ENCODE measurements around the gene ZBTB20.
A peak's percentile ranks its signal among the peaks of the same experiment; 100 is the strongest.

Gene ZBTB20

DNA sequence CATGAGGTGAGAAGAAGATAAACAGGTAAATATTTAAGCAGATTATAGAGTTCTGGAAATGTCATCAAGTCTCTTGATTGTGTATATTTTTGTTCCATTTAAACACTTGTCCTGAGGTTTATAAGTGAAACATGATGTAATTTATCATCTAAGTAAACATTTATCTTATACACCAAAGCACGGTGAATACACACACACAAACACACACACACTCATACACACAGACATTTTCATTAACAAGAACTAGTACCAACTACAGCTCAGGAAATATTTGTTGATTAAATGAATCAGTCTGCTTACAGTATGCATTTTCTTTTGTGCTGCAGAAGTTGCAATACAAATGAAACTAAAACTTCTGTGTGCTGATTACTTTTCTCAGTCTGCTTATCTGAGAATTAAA lies 357.3 kb downstream of the ZBTB20 start:
- DNase-seq (ENCODE audit: low read depth, low spot score), result no peak

DNA sequence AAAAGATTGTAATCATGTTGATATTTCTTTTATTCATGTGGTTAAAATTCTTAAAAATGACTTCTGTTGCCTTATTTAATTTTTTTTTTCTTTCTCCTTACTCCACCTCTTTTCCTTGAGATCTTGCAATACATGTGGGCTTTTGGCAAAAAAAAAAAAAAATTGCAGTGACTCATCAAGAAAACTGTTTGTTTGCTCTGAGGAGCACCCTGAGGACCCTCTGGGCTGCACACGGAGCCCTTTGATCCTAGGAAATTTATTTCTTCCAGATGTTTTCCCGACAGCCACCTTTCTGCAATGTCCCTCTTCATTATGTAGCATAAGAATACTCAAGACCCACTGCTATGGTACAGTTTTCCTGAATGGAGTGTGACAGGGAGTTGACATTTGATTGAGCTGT lies 371.7 kb downstream of the ZBTB20 start:
- DNase-seq (ENCODE audit: low read depth, low spot score), result peak; percentile 45

DNA sequence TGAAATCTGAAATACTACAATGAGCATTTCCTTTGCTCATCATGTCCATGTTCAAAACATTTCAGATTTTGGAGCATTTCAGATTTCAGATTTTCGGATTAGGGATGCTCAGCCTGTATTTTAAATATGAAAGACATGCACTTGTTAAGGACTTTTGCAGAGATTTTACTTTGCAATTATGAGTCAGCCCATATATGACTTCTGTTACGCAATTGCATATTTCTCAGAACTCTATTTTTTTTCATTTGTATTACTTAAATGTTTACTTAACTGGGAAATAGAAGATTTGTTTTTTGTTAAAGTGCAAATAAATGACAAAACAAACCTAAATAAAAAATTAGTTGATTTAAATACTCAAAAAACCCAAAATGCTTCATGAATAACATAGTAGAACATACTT lies 376.2 kb downstream of the ZBTB20 start:
- DNase-seq (ENCODE audit: low read depth, low spot score), result no peak

DNA sequence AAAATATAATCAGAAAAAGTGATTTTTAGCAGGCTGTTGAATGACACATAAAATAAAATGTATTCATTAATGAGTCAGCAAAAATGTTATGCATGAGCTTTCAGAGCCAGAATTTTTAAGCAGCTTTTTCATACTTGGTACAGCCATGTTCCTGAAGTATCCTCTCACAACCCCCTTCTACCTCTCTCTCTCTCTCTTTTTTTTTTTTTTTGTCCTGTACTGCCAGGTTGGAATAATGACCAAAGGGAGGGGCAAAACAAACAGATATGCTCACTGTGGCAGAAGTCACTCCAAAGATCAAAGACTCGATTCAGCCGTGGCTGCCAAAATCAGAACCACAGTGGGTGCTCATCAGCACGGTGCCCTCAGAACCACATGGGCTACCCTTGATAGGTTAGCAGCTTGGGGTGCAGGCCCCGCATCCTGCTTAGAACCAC lies 383.0 kb downstream of the ZBTB20 start:
- DNase-seq (ENCODE audit: low read depth, low spot score), result no peak

DNA sequence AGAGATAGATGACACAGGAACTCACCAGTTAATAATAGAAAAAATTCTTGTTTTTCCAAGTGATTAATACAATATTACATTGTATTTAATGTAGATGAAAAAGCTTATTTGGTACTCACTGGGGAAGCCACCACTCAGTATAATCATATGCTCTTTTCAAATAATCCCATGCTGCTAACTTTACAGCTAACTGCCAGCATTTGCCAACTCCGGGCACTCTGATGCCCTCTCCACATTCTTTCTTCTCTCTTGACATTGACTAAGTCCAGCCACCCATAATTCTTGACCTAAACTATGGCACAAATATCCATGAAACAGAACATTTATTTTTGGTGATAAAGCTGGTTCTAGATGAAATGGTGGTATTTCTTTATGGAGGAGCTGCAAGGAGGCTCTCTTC lies 384.9 kb downstream of the ZBTB20 start:
- no peak for DNase-seq (ENCODE audit: low read depth, low spot score)

DNA sequence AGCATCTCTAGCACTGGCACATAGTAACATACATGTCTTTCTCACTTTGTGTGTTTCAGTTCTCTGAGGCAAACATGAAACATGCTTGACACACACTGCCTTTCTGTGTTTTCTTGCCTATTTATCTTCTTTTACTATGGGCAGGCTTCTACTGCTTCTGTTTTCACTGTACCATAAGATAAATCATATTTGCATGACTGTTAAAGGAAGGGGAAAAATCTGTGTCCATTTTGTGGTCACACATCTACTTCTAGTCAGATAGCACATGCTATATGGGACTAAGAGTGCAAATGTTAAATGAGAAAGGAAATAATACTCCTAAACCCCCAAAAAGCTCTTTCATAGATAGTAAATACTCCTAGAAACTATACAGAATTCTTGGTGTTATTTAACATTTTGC lies 386.4 kb downstream of the ZBTB20 start:
- DNase-seq (ENCODE audit: low read depth, low spot score), result no peak

DNA sequence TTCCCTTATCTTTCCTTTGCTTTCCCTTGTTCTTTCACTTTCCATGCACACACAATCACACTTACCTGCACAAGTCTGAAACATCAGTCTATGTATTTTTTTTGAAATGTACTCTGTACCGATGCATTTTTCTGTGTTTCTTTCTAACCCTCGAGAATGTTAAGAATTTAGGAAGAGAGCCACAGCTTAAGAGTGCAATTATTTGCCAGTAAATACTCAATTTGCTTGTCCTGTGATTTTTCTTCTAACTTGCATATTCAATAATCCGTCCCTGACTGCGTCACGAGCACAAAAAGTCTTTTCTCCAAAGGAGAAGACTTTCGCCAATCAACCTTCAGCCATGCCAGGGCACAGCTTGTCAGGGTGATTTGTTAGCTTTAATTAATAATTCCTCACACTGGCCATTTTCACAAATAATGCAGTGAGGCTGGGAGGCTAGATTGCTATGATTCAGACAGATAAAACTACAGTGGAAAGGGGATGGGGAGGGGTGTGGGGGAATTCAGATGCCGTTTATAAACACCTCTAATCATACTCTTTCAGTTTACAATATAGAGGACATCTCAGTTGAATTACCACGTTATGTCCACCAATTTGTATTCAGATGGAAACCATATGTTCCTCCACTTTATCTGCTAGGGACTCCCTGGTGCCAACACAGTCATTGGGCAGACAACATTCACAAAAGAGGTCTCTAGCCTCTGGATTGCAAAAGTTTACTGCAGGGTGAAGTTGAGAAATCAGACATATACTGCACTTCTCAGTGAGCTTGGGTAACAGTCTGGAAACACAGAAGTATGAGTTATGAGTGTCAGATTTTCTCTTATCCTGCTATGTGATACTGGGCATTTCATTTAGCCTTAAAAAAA lies 388.0 kb downstream of the ZBTB20 start:
- DNase-seq (ENCODE audit: low read depth, low spot score), result no peak

DNA sequence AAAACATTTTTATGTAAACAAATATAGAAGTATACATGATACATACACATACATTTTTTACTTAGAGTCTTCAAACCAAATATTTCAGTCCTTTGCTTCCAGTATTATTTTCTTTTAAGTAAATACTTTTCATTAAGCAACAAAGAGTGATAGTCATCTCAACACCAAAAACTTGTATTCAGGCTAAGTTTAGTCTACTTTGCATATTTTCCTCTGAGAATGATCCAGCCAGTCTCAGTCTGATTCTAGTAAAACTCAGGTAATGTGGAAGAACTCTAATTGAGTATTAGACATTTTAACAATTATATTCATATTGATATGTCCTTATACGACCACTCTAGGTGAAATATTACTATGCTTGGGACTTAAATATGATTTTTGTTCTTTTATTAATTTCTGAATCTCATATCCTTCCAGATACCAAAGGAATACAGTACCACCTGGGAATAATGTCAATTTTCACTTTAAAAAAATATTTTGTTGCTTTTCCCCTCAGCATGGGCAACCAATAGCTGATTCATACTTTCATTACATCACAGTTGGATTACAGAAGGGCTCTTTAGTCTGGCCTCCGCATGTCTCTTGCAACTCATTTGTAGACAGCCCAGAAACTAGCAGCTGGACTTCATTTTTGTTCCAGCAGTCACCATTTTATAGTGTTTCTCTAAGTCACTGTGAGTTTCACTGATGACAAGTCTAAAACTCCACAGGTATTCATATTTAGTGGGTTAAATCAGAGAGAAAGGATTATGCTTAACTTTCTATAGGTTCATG lies 390.4 kb downstream of the ZBTB20 start:
- DNase-seq (ENCODE audit: low read depth, low spot score), result no peak

DNA sequence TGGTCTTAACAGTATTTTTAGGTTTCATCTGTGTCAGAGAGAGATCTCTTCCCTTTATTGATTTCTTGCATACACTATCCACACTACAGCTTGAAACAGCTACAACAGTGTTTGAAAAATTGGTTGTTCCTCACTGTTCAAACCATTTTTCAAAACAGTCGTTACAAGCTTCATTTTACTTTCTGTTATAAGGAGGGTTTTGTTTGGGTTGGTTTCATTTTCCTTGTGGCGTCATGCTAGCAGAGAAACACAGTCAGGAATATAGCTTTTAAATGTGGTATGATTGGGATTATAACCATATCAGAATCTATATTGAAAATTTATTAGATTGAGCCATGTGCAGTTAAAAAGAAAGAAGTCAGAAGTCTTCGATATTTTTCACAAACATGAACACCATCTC lies 400.6 kb downstream of the ZBTB20 start:
- DNase-seq (ENCODE audit: low read depth, low spot score), result no peak

DNA sequence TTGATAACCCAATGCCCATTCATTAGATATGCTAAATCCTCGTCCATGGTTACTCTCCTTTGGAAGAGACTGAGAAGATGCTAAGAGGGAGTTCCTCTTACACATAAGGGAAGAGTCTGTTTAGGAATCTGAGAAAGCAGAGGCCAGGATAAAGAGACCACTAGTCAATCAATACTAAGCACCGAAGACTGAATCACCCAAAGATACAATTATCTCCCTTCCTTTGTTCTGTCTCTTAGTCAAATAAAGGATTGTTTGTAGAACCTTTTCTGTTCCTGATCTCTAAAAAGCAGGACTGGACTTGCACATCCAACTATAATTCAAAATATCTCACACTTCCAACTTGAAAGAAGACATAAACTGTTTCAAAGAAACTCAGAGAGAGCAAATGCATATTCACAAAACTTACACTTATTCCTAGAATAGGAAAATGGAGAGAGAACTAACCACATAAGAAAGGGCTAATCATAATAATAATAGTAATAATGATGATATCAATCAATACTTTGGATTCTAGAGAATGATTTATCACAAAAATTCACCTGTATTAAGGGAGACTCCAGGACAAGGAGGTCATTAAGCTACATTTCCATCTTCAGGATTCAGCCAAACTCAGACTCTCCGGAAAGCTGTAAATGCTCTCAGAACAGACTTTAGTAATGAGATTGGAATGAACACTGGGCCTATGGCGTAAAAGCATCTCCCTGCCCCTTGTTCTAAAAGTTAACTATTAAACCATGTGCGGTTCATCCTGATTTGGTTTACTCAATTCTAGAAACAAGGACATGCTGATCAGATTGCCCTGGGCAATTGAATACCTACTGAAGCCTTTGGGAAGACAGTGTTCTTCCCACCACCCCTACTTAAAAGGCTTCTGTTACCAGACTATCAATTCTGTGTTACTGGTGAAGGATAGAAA lies 401.5 kb downstream of the ZBTB20 start:
- no peak for DNase-seq (ENCODE audit: low read depth, low spot score)

DNA sequence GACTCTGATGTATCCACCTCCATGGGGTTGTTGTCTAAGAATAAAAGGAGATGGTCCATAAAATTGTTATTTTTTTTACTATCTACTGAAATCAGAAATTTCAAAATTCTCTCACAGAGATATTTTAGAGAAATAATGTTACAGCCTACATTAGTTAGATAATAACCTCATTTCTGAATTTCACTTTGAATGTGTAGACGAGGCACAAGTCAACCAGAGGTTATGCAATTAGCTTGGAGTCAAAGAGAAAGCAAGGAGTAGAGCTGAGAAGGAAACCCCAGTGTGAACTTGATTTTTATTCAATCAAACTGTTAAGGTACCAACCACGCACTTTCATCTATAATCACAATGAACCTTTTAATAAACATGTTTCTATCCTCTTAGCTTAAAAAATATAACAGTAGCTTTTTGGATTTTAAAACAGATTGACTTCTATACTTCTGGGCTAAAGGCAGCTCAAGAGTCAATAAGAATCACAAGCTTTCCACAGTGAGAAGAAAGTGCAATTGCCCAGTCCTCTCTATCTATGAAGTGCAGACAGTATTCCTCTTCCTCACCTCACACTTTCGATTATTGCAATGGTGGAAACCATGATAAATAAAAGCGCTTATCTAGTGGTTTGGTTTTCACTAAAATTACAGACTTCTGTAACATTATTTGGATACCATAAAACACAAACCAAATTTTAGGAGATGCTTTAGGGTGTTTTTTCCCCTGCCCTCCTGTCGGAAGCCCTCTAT lies 403.2 kb downstream of the ZBTB20 start:
- no peak for DNase-seq (ENCODE audit: low read depth, low spot score)

DNA sequence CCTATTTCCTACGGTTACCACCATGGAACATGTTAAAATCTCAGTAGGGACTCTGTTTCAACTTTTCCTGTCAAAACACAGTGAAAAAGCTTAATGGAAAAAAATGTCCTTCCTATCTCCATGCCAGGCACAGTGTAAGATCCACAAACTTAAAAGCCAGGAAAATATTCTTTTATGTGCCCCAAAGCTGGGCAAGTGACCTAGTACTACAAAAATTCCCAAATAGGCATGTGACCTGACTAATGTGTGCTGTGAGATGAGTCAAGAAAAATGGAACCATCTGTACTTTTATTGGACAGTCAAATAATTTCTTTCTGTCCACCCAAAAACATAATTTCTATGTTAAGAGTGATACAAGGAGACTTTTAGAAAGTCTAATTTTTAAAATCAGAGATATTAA lies 406.0 kb downstream of the ZBTB20 start:
- peak; percentile 31 for DNase-seq (ENCODE audit: low read depth, low spot score)

DNA sequence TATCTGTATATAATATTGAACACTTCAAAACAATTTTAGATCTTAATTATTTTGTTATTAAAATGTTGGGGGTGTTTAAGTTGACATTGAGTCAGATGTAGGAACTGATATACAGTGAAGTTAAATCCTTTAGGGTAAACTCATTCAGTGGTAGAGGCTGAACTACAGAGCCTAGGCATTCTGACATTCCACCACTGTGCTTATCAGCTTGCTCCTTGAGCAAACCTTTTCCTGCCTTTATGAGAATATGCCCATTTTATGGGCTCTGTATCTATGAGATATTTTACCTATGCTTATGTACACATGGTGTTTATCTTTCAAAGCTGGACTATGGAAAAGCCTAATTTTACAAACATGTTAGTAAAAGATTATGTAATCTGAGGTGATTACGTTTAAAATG lies 407.5 kb downstream of the ZBTB20 start:
- no peak for DNase-seq (ENCODE audit: low read depth, low spot score)

DNA sequence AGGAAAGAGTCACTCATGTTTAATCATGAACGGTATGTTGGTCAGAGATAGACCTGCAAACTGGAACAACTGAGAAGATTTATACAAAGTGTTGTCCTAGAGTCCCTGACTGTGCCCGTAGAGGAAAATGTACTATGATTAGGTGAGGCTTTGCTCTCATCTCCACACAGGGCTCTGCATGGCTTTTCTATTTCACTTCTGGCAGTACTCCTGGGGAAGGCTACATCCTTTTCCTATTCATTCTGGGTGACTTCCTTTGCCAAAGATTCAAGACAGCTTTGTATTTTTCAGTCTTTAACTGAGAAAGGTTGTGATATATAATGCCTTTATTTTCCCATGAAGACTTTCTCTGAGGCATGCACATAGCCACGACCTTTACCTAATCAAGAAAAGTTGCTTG lies 414.7 kb downstream of the ZBTB20 start:
- no peak for DNase-seq (ENCODE audit: low read depth, low spot score)

DNA sequence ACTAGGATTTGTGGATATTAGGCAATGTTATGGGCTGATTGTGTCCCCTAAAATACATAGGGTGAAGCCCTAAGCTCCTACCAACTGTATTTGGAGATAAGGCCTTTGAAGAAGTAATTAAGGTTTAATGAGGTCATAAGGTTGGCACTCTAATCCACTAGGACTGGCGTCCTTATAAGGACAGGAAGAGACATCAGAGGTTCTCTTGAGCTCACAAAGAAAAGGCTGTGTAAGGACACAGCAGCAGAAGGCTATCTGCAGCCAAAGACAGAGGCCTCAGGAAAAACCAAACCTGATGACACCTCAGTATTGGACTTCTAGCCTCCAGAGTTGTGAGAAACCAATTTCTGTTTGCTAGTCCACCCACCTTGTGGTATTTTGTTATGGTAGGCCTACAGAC lies 416.7 kb downstream of the ZBTB20 start:
- no peak for DNase-seq (ENCODE audit: low read depth, low spot score)

DNA sequence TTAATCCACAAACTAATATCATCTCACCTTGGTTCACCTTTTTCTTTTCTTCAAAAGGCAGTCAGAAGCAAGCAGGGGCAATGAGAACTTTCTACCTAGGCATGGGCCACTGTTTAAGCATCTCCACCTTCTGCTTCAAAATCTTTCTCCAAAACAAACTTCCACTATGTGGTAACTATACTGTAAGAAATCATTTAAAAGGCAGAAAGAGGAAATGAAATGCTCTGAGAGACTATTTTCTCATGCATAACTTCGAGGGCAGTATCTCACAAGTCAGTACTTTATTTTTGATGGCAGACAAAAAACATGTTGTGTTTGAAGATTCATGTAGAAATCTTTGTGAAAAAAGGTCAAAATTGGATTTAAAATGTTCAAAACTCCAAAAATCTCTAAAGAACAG lies 419.7 kb downstream of the ZBTB20 start:
- DNase-seq (ENCODE audit: low read depth, low spot score), result no peak

DNA sequence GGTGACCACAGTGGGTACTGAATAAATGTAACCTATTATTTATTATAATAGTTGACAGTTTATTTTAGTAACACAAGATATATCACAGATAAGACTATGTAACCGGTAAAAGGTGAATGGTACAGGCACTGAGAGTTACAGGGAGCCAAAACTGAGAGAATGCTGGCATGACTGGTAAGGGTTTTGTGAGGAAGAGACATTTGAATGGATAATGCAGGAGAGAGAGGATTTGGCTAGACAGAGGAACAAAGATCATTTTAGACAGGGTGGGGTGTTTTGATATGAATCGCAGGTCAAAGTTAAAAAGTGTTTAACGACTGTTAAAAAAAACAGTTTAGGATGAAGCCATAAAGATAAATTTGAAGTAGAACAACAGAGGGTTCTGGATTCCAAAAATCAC lies 421.1 kb downstream of the ZBTB20 start:
- no peak for DNase-seq (ENCODE audit: low read depth, low spot score)

DNA sequence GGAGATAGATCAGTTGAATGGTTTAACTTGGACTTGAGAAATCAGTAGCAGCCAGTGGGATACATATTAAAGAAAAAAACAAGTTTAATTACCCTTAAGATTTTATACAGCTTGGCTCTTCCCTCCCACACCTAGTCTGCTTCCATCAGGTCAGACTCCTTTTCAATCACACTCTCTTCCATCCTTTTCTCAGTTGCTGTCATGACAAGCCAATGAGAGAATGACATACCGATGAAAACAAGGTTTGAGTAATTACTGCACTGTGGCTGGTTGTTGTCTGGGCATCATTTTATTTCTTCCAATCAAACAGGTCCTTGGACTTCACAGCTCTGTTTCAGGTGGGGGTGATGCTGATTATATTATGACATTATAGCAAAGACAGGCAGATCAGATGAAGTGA lies 424.6 kb downstream of the ZBTB20 start:
- DNase-seq (ENCODE audit: low read depth, low spot score), result no peak

DNA sequence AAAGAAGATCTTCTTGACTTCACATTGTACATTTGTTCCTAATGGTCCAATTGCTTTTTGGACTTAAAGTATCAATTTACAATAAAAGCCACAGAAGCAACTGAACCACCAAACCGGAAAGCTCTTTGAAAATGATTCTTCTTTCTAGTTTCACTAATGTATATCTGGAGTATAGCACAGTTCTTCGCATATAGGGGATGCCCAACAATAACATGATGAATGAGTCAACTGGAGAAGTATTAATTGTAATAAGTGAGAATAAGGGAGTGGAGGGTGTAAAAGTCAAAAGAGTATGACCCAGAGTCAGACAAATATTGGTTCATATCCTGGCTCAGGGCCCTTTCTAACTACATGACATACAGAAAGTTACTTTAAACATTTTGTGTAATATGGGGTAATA lies 425.2 kb downstream of the ZBTB20 start:
- no peak for DNase-seq (ENCODE audit: low read depth, low spot score)

DNA sequence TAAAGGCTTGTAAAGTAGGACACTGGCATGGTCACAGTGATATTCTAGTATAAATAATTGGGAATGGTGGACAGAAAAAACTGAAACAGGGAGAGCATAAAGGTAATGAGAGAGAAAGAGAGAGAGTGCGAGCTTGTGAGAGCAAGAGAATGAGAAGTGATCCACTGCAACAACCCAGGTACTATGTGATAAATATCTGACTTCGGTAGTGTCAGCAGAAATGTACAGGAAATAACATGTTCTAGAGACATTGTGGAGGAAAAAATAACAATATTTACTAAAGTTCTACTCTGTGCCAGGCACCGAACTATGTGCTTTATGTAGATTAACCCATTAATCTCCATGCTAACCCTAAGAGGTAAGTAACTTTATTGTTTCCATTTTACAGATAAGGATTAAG lies 425.9 kb downstream of the ZBTB20 start:
- no peak for DNase-seq (ENCODE audit: low read depth, low spot score)

DNA sequence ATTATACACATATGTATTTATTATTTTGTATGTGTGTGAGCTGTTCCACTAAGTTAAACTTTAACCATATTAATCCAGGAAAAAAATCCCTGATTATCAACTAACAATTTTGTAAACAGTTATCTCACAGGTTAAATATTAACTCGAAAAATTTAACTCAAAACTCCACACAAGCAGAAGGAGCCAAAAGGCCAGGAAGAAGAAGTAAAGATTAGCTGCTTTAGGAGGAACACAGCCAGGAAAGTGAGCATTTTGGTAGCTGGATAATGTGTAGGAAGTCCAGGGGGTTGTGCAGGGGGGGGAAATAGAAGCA lies 428.2 kb downstream of the ZBTB20 start:
- DNase-seq (ENCODE audit: low read depth, low spot score), result no peak

Measured in smooth muscle cell of the brain vasculature (primary cell).